SKM-1 (cell line): ENCODE measurements around the gene PPP3CA.

ENCODE experiments used
- DNase-seq: peaks from one replicate; lab custom pipeline; 2025; ENCODE audit not compliant: unreplicated experiment; lab: John Stamatoyannopoulos, UW

Gene PPP3CA

DNA sequence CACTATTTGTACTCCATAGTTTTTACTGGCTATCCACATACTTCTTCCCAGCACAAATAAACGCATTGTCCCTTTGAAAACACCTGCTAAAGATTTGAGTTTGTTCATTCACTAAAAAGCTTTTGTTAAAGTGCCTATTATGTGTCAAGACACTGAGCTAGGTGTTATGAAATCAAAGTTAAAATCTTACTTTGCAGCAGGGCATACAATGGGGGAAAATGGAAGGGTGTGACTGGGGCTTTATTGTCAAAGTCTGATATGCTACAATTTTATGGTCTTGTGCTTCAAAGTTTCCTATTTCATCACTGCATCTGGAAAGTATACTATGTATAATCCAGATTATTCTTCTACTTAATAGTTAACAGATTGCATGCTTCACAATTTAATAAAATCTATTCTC is 128.4 kb downstream of the PPP3CA start:
- no peak for DNase-seq

DNA sequence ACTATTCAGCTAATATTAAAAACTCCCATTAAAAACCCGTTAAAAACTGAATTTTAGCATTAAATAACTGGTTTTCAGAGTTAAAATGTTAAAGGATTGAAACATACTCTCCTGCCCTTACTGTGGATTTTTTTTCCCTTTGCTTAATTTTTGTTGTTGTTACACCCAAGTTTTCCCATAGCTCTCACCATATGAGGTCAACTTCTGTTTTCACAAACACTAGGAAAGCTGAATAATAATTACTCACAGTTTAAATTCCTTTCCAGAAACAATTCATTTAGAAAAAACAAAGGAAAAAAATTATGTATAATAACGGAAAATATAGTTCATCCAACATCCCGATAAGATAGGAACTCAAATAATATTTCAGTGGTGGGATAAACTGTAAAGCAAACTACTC is 129.0 kb downstream of the PPP3CA start:
- no peak for DNase-seq

GRCh38 chr4:101217353-101218031 is 129.8 kb downstream of the PPP3CA start:
- no peak for DNase-seq

GRCh38 chr4:101211146-101211553 is 136.2 kb downstream of the PPP3CA start:
- no peak for DNase-seq

- no peak for DNase-seq
Observed at GRCh38 chr4:101210331-101210730, 137.0 kb downstream of the PPP3CA start.

- DNase-seq, result no peak
Observed at GRCh38 chr4:101208171-101208570, 139.2 kb downstream of the PPP3CA start.

DNA sequence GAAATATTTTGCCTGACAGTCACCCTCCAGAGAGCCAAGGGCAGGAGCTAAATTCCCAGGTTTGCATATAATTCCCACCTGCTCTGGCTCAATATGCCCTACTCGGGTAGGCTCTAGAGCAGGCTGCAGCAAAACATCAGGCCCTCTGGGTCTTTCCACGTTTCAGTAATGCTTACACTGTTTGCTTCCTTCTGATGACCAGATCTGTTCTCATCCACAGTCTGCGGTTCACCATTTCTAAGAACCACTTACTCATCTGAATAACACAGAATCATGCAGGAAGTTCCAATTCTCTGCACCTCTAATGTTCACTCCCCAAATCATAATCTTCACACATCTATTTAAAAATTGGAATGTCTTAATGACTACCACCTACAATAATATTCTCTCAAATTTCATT is 141.4 kb downstream of the PPP3CA start:
- DNase-seq, result no peak

DNA sequence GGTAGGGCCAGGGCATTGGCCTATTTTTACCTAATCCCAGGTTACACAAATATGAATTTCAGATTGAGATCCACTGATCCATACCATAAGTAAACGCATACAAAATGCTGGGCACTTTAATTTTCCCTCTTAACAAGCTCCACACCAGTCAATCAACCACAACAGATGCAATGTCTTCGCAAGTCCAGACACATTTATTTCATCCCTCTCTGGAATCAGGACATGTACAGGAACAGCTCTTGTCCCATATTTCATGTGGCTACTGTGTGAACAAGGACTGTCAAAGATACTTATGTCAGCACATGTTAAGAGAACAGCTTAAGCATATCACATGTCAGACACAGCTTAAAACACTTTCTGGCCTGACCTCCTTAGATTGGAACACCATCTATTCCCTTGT is 145.9 kb downstream of the PPP3CA start:
- DNase-seq, result no peak

GRCh38 chr4:101200561-101200960 is 146.8 kb downstream of the PPP3CA start:
- peak; percentile 67 for DNase-seq

DNA sequence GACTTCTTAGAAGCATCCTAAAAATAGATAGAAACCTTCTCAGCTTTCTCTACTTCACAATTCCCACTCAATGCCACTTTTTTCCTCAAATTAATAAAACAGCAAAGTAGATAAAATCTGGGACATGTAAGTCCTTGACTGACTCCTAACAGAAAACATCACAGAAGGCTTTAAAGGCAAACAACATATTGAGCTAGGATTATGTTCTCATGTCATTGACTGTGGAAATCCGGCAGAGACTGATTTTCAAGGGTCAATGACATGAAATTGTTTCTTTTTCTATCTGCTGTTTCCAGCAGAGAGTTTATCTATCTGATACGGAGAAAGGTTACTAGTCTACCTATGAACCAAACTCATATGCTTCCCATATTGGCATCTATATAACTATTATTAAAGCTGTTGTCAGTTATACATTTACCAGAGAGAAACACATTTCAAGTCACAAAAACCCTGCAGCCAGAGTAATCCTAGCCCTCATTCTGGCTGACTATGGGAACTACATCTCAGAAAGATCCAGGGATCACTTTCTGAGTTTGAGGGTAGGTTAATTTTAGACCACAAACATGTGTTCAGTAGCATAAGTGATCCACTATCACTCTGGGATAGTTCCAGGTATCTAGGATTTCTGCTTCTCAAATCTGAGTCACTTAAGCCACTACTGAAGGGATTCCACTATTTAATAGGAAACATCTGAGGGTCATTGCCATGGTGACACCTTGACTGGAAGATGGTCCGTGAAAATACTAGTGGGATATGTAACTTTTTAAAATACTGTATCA is 147.6 kb downstream of the PPP3CA start:
- no peak for DNase-seq

- DNase-seq, result no peak
Observed at GRCh38 chr4:101198682-101199339, 148.5 kb downstream of the PPP3CA start.

DNA sequence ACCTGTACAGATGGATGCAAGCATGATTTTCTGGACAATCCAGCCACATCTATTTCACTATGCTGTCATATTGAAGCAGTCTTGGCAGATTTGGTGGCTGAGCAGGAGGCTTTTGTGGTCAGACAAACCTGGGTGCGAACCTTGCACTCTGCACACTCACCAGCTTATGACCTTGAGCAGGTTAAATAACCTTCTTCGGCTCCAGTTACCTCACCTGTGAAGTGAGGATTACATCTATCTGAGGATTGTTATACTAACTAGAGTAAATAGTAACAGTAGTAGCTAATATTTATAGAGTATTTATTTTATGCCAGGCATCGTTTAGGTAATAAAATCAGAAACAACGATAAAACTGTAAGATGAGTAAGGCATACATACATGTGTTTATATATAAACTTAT is 150.0 kb downstream of the PPP3CA start:
- DNase-seq, result no peak

- no peak for DNase-seq
Observed at GRCh38 chr4:101192244-101192643, 155.1 kb downstream of the PPP3CA start.

DNA sequence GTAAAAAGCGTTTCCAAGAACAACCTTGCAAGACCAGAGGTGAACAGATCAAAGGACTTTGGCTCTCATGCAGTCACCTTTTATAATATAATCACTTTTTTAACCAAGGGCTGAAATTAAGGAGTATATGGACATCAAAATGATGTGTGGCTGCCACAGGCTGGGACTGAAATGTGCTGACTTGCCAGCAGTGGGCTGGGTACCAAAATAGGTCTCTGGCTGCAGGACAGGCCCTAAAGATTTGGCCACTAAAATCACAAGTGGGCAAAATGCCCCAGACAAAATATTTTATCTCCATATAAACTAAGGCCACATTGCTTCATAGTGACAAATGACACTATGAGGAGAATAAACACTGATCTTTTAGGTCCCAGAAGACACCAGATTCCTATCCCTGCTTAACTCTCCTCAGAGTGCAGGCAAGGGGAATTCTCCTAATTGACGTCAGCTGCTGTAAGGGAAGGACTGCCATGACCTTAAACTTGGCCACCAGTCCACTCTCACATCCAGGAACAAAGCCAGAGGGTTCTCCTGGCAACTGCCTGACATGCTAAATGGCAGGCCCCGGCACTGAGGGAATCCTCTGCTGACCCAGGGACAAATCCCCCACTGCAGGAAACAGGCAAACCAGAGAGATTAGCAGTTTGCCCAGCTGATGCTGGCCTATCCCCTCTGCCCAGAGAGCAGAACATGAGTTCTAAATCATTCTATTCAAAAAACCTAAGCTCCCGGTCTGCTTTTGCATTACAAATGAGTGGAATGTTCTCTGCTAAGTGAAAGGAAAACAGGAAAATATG is 155.8 kb downstream of the PPP3CA start:
- no peak for DNase-seq

DNA sequence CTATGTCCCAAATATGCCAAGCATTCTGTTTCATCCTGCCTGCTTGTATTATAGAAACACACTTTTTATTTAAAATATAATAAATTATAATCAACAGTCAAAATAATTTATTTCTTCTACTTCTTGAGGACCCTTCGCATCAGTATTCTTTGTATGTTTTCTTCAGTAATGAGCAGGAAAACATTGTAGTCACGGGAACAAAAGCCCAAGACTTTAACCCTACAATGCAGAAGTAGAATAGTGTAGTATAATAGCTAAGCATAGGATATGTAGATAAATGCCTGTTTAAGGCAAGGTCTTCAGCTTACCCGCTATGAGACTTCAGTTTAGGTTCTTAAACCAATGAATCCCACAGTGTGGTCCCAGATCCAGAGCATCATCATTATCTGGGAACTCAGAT is 156.6 kb downstream of the PPP3CA start:
- no peak for DNase-seq

GRCh38 chr4:101188906-101189305 is 158.4 kb downstream of the PPP3CA start:
- no peak for DNase-seq

- DNase-seq, result no peak
Observed at GRCh38 chr4:101187841-101188240, 159.5 kb downstream of the PPP3CA start.

DNA sequence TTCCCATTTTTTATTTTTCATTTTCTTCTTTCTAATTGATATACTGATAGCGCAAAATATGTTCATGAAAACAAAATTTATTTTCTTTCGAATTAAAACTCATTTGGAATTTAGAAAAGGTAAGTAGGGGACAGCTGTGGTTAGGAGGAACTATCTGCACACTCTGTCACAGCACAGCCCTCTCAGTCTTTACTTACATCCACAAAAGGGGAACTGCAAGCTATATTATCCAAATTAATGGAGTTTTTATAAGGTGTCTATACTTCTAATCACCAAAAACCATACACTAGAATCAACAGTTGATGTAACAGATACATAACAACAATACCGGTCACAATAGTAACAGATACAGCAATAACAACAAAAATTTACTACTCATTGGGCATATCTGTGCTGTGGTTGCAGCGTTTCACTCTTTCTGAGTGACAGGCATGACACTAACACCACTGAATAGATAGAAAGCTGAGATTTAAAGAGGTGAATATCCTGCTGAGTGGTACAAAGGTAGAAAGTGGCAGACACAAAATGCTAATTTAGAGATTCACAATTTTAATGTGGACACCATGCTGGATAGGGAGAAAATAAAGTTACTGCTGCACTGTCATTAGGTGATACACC is 160.7 kb downstream of the PPP3CA start:
- no peak for DNase-seq

- DNase-seq, result no peak
Observed at GRCh38 chr4:101184668-101185067, 162.7 kb downstream of the PPP3CA start.

DNA sequence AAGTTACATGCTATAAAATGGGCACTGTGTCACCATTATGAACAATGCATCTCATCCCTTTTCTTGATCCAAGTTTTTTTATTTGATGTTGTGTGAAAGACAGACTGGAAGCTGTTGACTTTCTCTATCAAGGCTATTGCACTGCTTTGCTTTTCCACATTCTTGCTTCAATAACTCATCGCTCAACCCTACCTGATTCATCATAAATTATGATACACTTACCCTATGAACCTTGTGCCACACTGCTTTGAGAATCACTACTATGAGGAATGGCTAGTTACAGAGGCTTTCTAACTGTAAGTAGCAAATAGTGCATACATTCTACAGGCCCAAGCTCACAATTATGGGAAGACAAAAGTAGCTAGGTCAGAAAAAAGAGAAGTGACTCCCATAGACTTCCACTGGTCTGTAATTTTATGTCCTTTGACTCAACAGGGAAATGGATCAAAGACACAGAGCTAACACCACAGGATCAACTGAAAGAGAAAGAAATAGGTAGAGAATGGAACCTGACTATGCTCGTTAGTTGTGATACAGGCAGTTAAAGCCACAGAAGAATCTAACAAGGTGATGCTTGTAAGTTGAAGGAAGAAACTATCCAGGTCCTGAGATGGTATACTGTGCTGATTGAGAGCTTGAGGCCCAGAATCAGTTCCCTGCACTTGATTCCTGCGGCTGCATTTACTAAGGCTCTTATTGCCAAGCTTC is 163.5 kb downstream of the PPP3CA start:
- no peak for DNase-seq
